ENCODE results near the gene CHD2.

GRCh38 chr15:92902737-92903593, 2.8 kb downstream of the CHD2 start:
- TF ChIP-seq EP300 (IDR thresholded peaks at IDR 0.05) (no peak), CTCF (IDR thresholded peaks at IDR 0.05) (no peak), POLR2A (IDR thresholded peaks at IDR 0.05) (no peak), POLR2AphosphoS5 (IDR thresholded peaks at IDR 0.05) (no peak)
